ENCODE measurements around the gene SCO2.

SCO2 gene

GRCh38 chr22:50530877-50531545 lies 5.6 kb upstream of the SCO2 start:
- no peak for TF ChIP-seq CTCF (IDR thresholded peaks at IDR 0.05; ENCODE audit: extremely low read depth, insufficient read depth, missing control alignments)
- DNase-seq (ENCODE audit: low spot score) = peak; percentile 89
- in situ Hi-C loops (cut with MboI; ENCODE audit: low pct_unique_long_range_greater_than_20kb, low sequenced_read_pairs, unreplicated experiment) = no loop called here

- DNase-seq (ENCODE audit: low spot score) = no peak
- TF ChIP-seq CTCF (IDR thresholded peaks at IDR 0.05; ENCODE audit: extremely low read depth, insufficient read depth, missing control alignments) = no peak
- in situ Hi-C loops (cut with MboI; ENCODE audit: low pct_unique_long_range_greater_than_20kb, low sequenced_read_pairs, unreplicated experiment) = no loop called here
Measured at GRCh38 chr22:50530580-50530876, 5.1 kb upstream of the SCO2 start.

GRCh38 chr22:50529897-50530579 lies 4.6 kb upstream of the SCO2 start, which contains the start of gene TYMP:
TSS of gene TYMP (minus strand) at chr22:50530012. CDS start at chr22:50529709, 303 bp downstream.
- DNase-seq (ENCODE audit: low spot score) = peak; percentile 93
- TF ChIP-seq CTCF (IDR thresholded peaks at IDR 0.05; ENCODE audit: extremely low read depth, insufficient read depth, missing control alignments) = no peak
- in situ Hi-C loops (cut with MboI; ENCODE audit: low pct_unique_long_range_greater_than_20kb, low sequenced_read_pairs, unreplicated experiment) = no loop called here

GRCh38 chr22:50529416-50529896 lies 4.1 kb upstream of the SCO2 start:
- no peak for TF ChIP-seq CTCF (IDR thresholded peaks at IDR 0.05; ENCODE audit: extremely low read depth, insufficient read depth, missing control alignments)
- DNase-seq (ENCODE audit: low spot score) = peak; percentile 43
- in situ Hi-C loops (cut with MboI; ENCODE audit: low pct_unique_long_range_greater_than_20kb, low sequenced_read_pairs, unreplicated experiment) = no loop called here

- in situ Hi-C loops (cut with MboI; ENCODE audit: low pct_unique_long_range_greater_than_20kb, low sequenced_read_pairs, unreplicated experiment) = no loop called here
- no peak for TF ChIP-seq CTCF (IDR thresholded peaks at IDR 0.05; ENCODE audit: extremely low read depth, insufficient read depth, missing control alignments)
- DNase-seq (ENCODE audit: low spot score) = no peak
Measured at GRCh38 chr22:50528682-50529415, 3.5 kb upstream of the SCO2 start.

- in situ Hi-C loops (cut with MboI; ENCODE audit: low pct_unique_long_range_greater_than_20kb, low sequenced_read_pairs, unreplicated experiment) = no loop called here
- no peak for TF ChIP-seq CTCF (IDR thresholded peaks at IDR 0.05; ENCODE audit: extremely low read depth, insufficient read depth, missing control alignments)
- no peak for DNase-seq (ENCODE audit: low spot score)
Measured at GRCh38 chr22:50527921-50528681, 2.7 kb upstream of the SCO2 start.

Data from GM13977 (cell line).